Thyroid gland (tissue), 4 donors: Measurements from ENCODE around the gene ZNF700.

Source experiments
- POLR2A ChIP-seq, 2 donors: fragments of 450-650 bp; IDR thresholded peaks; one replicate each; pipeline ENCODE4 v1.6.1; 2017; ENCODE audit warnings: antibody characterized with exemption in 2 of 2, mild to moderate bottlenecking in 2 of 2, moderate library complexity in 1 of 2
- TF ChIP-seq, protein P1 (sequence below), 6 experiments: fragments of 200-600 bp in 3 of 6; fragments of 450-650 bp in 3 of 6; sonication (generic) in 3 of 6; IDR thresholded peaks; one replicate each; pipeline ENCODE4 v1.5.1; 2016 to 2019; ENCODE audit warnings: antibody characterized with exemption in 6 of 6, mild to moderate bottlenecking in 2 of 6, inconsistent platforms in 1 of 6, moderate library complexity in 1 of 6

DNA sequence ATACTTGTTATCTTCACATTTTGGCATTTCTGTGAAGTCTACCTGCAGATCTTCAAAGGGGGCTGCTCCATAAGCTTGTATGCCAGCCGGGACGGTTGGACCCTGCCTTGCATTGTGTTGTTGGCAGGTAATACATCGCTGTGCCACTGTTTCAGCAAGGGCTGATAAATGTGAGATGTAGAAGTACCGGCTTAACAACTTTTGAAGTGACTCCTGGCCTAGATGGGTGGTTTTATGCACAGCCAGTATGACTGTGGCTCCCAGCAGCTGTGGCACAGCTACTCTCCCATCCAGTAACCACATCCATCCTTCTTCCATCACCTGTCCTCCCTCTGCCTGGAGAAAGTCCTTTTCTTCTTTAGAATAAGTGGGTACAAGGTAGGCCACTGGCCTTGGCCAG lies 19.7 kb downstream of the ZNF700 start:
- TF ChIP-seq, protein P1, sequence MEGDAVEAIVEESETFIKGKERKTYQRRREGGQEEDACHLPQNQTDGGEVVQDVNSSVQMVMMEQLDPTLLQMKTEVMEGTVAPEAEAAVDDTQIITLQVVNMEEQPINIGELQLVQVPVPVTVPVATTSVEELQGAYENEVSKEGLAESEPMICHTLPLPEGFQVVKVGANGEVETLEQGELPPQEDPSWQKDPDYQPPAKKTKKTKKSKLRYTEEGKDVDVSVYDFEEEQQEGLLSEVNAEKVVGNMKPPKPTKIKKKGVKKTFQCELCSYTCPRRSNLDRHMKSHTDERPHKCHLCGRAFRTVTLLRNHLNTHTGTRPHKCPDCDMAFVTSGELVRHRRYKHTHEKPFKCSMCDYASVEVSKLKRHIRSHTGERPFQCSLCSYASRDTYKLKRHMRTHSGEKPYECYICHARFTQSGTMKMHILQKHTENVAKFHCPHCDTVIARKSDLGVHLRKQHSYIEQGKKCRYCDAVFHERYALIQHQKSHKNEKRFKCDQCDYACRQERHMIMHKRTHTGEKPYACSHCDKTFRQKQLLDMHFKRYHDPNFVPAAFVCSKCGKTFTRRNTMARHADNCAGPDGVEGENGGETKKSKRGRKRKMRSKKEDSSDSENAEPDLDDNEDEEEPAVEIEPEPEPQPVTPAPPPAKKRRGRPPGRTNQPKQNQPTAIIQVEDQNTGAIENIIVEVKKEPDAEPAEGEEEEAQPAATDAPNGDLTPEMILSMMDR (IDR thresholded peaks at IDR 0.05) = no peak
- TF ChIP-seq POLR2A (IDR thresholded peaks at IDR 0.05) = no peak
